HG02759 (cell line): ENCODE results near the gene MTG1.

Experiments
- ATAC-seq: cut with Tn5 transposase; IDR thresholded peaks from one replicate; pipeline ENCODE4 v1.9.1; 2021; ENCODE audit warnings: mild to moderate bottlenecking, moderate library complexity; ENCODE audit not compliant: unreplicated experiment

MTG1 gene, protein sequence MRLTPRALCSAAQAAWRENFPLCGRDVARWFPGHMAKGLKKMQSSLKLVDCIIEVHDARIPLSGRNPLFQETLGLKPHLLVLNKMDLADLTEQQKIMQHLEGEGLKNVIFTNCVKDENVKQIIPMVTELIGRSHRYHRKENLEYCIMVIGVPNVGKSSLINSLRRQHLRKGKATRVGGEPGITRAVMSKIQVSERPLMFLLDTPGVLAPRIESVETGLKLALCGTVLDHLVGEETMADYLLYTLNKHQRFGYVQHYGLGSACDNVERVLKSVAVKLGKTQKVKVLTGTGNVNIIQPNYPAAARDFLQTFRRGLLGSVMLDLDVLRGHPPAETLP

GRCh38 chr10:133394064-133394663 is at the start of gene MTG1:
Gene MTG1 (plus strand): TSS chr10:133394157. CDS start chr10:133394221, 64 bp downstream.
- ATAC-seq, result peak; percentile 74

DNA sequence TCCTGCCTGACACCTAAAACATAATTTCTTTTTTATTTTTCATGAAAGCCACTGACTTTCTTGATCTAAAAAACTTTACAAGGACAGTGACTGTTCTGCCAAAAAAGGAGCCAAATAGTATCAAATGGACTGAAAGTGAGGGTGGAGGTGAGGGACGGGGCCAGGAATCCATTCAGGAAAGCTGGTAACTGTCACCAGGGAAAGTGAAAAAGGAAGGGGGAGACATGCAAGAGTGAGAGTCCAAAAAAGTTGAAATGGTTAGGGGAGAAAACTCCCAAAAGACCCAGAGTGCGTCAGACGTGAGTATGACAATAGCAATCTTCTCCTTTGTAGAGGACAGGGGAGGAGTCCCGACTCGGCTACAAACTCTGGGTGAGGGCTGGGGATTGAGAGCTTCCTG is 49.7 kb upstream of the MTG1 start:
- no peak for ATAC-seq

DNA sequence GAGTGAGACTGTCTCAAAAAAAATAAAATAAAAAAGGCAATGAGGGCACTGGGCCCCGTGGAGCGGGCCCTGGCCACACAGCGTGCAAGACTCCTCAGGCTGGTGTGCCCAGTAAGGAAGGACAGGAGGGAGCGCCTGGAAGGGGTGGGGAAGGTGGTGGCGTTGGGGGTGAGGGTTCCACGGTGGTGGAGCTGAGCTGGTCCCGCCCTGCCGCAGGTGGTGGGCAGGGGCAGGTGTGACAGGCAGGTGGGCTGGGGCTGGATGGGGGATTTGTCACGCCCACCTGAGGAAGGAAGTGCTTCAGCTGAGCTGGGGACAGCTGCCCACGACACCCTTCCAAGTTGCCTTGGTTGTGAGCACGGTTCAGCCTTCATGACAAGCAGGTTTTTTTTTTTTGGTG is 47.5 kb upstream of the MTG1 start:
- no peak for ATAC-seq

GRCh38 chr10:133347710-133348517 is 46.0 kb upstream of the MTG1 start:
- ATAC-seq, result no peak

DNA sequence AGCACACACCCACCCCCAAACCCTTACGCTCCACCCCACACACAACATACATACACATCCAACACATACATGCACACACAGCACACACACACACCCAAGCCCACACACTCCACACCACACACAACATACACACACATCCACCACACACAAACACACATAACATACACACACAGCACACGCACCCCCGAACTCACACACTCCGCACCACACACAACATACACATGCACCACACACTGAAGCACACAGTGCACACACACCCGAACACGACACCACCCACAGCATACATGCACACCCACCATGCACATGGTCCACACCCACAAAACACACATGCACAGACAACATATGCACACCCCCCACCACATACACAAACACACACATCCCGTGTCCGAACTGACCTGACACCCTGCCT is 44.8 kb upstream of the MTG1 start:
- ATAC-seq, result no peak

- no peak for ATAC-seq
Observed at GRCh38 chr10:133349577-133350011, 44.4 kb upstream of the MTG1 start.

- ATAC-seq, result no peak
Observed at GRCh38 chr10:133350283-133350949, 43.5 kb upstream of the MTG1 start.

GRCh38 chr10:133350950-133351329 is 43.0 kb upstream of the MTG1 start:
- no peak for ATAC-seq

GRCh38 chr10:133351408-133352318 is 42.3 kb upstream of the MTG1 start:
- ATAC-seq, result no peak

DNA sequence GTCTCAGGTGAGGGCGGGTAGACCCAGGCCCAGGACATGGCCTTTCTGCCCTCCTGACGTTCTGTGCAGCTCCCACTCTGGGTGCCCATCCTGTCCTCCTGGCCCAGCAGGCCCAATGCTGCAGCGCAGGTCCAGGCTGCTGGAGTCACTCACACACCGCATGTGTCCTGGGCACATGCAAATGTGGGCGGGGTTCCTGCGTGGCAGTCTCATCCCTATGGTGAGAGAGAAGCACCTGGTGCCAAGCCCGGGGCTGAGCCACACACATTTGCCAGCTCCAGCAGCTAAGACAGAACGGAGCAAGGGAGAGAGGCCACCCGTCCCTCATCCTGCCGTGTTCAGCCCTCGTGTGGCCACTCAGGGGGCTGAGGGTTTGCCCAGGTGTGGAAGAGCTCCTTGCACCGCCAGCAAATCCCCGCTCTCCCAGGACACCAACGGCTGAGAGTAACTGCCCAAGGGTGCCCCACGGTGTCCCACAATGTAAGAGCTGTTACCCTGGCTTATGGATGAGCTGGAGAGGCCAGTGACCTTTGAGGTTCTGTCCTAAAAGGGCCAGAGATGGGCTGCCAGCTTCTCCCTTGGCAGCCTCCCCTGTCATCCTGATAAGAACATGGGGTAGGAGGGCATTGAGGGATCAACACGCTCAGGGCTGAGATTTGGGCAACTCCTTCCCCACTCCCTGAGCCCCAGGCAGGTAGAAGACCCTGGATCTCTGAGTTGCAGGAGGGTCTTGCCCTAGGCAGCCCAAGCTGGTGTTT is 40.6 kb upstream of the MTG1 start:
- ATAC-seq, result no peak

GRCh38 chr10:133353988-133354605 is 39.9 kb upstream of the MTG1 start:
- no peak for ATAC-seq

- ATAC-seq, result no peak
Observed at GRCh38 chr10:133354672-133355240, 39.2 kb upstream of the MTG1 start.

DNA sequence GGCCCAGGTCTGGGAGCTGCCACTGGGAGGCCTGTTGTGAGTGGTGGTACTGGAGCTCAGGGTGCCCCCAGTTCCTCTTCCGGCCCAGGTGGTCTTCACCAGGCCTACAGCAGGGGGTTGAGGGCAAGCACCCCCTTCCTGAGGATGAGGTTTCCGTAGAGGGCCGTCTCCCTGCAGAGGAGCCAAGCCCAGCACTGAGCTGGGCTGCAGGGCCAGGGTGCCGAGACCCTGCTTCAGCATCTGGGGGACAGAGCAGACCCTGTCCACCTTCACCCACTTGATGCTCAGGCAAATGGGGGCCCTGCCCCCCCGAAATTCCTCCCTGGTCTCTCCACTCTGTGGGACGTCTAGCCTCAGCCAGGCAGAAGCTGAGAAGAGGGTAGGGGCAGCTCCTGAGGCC is 38.7 kb upstream of the MTG1 start:
- no peak for ATAC-seq

DNA sequence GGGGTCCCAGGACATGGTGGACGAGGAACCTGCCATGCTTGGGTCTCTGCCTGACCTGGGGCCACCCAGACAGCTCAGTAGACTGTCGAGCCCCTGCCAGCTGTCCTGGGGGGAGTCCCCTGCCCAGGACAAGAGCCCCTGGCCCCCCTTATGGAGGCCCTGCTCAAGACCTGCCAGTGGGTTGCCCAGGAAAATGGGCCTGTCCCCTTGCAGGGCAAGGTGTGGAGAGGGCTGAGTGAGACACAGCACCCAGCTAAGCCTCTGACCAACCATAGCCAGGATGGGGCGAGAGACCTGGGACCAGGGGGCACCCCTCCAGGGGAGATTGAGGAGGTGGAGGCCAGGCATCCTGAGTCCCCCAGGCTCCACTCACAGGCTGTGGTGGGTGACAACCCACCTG is 38.0 kb upstream of the MTG1 start:
- no peak for ATAC-seq

GRCh38 chr10:133356549-133357284 is 37.2 kb upstream of the MTG1 start:
- no peak for ATAC-seq

GRCh38 chr10:133357285-133358161 is 36.4 kb upstream of the MTG1 start, which contains the start of gene FUOM:
Gene FUOM (minus strand): TSS chr10:133358019. CDS start chr10:133358007, 12 bp downstream.
- peak; percentile 79 for ATAC-seq
